Measurements from ENCODE around the gene MIEF1. TPM values are rescaled to one million over a fixed set of nuclear protein-coding genes. Genes with fewer than 3 reads are reported as not detected.

The MIEF1 gene
- total RNA-seq, 1 donor from 2014 or later = 27.7 TPM

- H3K27ac ChIP-seq = peak overlapping the region; percentile 86
- H3K4me1 ChIP-seq = peaks cover 74% of the 10 kb centered on the region
- H3K9me3 ChIP-seq = no peaks in the 10 kb centered on the region
- DNase-seq (no peak), ATAC-seq (no peak)
- TF ChIP-seq, protein P1, sequence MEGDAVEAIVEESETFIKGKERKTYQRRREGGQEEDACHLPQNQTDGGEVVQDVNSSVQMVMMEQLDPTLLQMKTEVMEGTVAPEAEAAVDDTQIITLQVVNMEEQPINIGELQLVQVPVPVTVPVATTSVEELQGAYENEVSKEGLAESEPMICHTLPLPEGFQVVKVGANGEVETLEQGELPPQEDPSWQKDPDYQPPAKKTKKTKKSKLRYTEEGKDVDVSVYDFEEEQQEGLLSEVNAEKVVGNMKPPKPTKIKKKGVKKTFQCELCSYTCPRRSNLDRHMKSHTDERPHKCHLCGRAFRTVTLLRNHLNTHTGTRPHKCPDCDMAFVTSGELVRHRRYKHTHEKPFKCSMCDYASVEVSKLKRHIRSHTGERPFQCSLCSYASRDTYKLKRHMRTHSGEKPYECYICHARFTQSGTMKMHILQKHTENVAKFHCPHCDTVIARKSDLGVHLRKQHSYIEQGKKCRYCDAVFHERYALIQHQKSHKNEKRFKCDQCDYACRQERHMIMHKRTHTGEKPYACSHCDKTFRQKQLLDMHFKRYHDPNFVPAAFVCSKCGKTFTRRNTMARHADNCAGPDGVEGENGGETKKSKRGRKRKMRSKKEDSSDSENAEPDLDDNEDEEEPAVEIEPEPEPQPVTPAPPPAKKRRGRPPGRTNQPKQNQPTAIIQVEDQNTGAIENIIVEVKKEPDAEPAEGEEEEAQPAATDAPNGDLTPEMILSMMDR (IDR thresholded peaks at IDR 0.05) = no peak
- H3K27me3 ChIP-seq (ENCODE audit: low read depth) = no peaks in the 10 kb centered on the region
- no peak overlapping the region for H3K4me3 ChIP-seq
- H3K36me3 ChIP-seq = no peaks in the 10 kb centered on the region
- intact Hi-C loops (cut with DNase I) = no loop called here
Measured at GRCh38 chr22:39469326-39469680, 32.8 kb upstream of the MIEF1 start.

- DNase-seq (no peak), ATAC-seq (no peak)
- H3K4me1 ChIP-seq = peaks cover 71% of the 10 kb centered on the region
- no peaks in the 10 kb centered on the region for H3K9me3 ChIP-seq
- TF ChIP-seq, protein P1 (IDR thresholded peaks at IDR 0.05) = no peak
- no peaks in the 10 kb centered on the region for H3K27me3 ChIP-seq (ENCODE audit: low read depth)
- H3K36me3 ChIP-seq = no peaks in the 10 kb centered on the region
- H3K4me3 ChIP-seq = no peak overlapping the region
- H3K27ac ChIP-seq = peak overlapping the region; percentile 86
- intact Hi-C loops (cut with DNase I) = no loop called here
Measured at GRCh38 chr22:39469681-39470450, 32.2 kb upstream of the MIEF1 start.

GRCh38 chr22:39470451-39471291 lies 31.4 kb upstream of the MIEF1 start:
- H3K4me1 ChIP-seq = peaks cover 67% of the 10 kb centered on the region
- no peak overlapping the region for H3K4me3 ChIP-seq
- TF ChIP-seq, protein P1 (IDR thresholded peaks at IDR 0.05) = no peak
- peak overlapping the region; percentile 86 for H3K27ac ChIP-seq
- ATAC-seq = no peak
- H3K27me3 ChIP-seq (ENCODE audit: low read depth) = no peaks in the 10 kb centered on the region
- H3K36me3 ChIP-seq = no peaks in the 10 kb centered on the region
- intact Hi-C loops (cut with DNase I) = no loop called here
- H3K9me3 ChIP-seq = no peaks in the 10 kb centered on the region
- DNase-seq = no peak

GRCh38 chr22:39471381-39472141 lies 30.5 kb upstream of the MIEF1 start:
- peak; percentile 73 to 74 for ATAC-seq
- Histone ChIP-seq H3K4me3 (peak overlapping the region; percentile 27), H3K27ac (peak overlapping the region; percentile 86), H3K4me1 (peaks cover 67% of the 10 kb centered on the region), H3K27me3 (ENCODE audit: low read depth) (no peaks in the 10 kb centered on the region), H3K36me3 (no peaks in the 10 kb centered on the region), H3K9me3 (no peaks in the 10 kb centered on the region)
- intact Hi-C loops (cut with DNase I) = no loop called here
- DNase-seq = no peak
- TF ChIP-seq, protein P1 (IDR thresholded peaks at IDR 0.05) = no peak

Measured in lower lobe of right lung (tissue), 2 donors.